HG03565 (cell line): ENCODE data around the gene TSSK6.

Experiments used
- ATAC-seq: cut with Tn5 transposase; IDR thresholded peaks from one replicate; pipeline ENCODE4 v1.9.1; 2021; ENCODE audit warnings: mild to moderate bottlenecking, moderate library complexity; ENCODE audit not compliant: unreplicated experiment

TSSK6 gene

DNA sequence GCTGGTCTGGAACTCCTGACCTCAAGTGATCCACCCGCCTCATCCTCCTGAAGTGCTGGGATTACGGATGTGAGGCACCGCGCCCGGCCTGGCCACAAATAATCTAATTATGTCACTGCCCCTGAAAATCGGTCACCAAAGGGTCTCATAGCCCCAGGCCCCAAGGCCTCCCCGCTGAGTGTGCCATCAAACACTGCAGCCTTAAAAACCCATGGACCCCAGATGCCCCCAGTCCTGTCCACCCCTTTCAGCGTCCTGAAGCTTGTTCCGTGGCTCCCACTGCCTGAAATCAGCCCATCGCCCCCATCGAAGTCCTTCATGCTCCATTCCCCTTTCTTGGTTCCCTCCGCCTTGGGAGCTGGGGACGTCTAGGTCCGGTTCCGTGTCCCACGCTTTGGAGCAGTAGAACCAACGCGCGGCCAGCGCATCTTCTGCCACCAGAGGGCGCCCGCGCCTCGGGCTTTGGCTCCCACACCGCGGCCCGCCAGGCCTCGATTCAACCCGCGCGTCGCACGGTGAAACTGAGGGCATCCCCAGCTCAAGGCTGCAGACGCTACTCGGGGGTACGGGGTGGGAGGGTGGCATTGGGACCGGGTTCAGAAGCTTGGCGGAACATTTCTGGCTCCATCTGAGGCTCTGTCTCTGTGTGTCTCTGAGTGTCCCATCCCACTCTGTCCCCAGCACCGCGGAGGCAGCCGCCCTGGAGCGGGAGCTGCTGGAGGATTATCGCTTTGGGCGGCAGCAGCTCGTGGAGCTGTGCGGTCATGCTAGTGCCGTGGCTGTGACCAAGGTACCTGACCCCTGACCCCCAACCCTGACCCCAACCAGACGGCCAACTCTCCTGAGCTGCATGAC is 16.8 kb upstream of the TSSK6 start:
- ATAC-seq: no peak

DNA sequence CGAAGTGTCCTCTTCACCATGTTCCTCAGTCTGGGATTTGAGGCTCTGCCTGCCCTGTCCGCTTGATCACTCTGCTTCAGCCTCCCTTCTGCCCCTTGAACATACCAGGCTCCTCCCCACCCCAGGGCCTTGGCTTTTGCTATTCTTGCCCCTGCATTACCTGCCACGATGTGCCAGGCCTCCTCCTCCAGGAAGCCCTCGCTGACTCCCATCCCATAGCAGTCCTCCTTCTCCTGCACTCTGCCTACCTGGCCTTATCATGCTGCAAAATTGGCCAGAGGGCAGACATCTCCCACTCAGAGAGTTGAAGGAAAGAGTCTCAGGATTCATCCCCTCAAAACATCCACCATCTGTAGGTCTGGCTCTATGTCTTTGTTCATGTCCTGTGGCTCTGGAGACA is 15.5 kb upstream of the TSSK6 start:
- no peak for ATAC-seq

DNA sequence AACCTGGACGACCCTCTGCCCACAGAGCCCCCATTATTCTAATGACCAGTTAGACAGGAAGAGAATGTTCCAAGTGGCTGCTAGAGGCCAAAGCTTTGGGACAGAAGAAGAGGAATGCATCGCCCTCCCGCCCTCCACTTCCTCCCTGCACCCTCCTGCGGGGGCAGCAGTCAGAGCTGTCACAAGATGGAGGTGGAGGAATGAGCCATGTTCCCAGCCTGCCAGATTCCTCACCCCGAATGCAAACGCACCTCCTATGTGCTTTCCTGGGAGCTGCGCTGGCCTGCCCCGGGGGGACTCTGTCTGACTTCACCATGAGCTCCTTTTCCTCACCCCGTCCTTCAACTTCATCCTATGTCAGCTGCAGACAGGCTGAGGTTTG is 15.1 kb upstream of the TSSK6 start:
- no peak for ATAC-seq

DNA sequence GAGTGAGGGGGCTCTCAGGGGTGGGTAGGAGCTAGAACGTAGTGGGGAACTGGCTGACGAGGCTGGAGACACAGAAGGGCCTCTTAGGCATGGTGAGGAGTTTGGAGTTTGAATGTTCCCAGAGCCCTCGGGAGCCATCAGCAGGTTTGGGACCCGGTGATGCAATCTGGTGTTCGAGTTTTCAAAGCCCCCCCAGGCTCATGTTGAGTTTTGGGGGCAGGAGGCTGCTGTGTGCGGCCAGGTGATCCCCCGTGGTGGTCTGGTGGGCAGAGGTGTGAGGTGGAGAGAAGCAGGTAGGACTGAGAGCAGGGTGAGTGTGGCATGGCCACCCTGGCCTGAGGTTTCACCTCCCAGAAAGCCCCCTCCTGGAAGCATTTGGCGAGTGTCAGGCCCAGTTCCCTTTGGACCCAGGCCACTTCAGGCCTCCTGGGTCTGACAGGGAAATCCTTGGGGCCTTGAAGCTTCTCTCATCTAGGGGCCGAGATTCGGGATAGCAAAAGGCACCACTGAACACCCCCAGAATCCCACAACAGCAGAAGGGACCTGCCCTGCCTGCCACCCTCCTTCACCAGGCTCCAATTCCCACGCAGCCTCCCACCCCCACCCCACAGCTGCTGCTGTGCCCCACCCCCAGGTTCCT is 14.6 kb upstream of the TSSK6 start:
- ATAC-seq: no peak

DNA sequence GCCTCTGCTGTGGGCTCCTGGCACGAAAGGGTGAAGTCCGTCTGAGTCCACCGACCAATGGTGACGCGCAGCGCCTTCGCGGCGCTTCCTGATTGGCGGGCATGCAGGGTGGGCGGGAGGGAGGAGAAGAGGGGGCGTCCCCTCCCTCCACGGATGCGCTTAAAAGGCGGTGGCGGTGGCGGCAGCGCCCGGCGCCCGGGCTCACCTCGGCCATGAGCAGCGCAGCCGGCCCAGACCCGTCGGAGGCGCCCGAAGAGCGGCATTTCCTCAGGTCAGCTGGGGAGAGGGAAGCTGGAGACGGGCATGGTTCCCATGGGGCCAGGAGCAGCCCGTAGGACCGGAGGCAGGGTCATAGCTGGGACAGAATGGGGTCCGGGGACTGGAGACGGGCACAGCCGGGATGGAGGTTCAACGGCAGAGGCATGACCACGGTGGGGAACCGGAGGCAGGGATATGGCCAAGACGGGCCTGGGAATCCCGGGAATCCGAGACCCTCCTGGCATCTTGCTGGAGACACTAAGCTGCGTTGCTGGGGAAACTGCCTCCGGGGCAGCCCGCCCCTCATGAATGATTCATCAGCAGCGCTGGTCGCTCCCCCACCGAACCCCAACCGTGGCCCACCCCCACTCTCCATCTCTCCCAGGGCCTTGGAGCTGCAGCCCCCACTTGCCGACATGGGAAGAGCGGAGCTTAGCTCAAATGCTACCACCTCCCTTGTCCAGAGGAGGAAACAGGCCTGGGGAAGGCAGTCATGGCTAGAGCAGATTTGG is 13.6 kb upstream of the TSSK6 start, which contains the start of gene YJEFN3:
Gene YJEFN3 (plus strand): TSS at position 191 of the 770 bp plus-strand sequence. CDS start 22 bp downstream, at position 213.
- ATAC-seq: no peak

DNA sequence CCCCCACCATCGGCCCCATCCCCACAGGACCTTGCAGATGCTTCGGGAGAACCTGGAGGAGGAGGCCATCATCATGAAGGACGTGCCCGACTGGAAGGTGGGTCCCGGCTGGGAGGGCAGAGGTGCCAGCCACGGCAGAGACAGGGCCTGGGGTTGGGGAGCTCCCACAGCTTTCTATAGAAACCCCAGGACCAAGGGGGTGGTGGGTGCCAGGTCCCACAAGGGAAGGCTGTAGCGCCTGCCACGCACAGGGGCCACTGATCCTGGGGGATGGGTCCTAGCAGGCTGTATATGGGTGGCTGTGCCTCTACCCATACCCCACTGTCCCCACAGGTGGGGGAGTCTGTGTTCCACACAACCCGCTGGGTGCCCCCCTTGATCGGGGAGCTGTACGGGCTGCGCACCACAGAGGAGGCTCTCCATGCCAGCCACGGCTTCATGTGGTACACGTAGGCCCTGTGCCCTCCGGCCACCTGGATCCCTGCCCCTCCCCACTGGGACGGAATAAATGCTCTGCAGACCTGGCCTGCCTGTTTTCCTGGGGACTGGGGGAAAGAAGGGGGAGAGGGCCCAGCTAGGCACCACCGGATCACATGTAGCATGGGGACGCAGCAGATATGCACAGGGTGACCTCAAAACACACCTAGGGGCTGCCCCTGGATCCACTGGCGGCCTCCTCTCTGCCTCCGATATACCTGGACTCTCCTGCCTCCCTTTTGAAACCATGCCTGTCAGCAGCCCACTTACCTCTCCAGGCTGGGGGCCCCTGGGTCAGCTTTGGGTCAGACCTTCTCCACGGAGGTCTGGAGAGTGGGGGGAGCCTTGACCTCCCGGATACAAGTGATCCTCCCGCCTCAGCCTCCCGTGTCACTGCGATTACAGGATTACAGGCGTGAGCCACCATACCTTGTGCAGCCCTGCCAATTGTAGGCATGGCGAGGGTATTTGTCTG is 12.6 kb upstream of the TSSK6 start:
- no peak for ATAC-seq

DNA sequence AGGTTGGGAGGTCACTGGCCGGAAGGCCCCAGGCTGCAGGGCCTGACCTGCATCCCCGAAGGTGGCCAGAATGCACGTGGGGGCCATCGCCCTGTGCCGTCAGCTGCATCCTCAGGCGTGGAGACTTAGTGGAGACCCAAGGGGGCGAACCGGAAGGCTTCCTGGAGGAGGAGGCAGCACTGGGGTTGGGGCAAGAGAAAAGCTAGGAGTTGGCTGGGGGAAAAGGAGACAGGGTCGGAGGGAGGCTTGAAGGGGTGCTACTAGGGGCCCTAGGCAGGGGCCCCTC is 12.0 kb upstream of the TSSK6 start:
- ATAC-seq: no peak

DNA sequence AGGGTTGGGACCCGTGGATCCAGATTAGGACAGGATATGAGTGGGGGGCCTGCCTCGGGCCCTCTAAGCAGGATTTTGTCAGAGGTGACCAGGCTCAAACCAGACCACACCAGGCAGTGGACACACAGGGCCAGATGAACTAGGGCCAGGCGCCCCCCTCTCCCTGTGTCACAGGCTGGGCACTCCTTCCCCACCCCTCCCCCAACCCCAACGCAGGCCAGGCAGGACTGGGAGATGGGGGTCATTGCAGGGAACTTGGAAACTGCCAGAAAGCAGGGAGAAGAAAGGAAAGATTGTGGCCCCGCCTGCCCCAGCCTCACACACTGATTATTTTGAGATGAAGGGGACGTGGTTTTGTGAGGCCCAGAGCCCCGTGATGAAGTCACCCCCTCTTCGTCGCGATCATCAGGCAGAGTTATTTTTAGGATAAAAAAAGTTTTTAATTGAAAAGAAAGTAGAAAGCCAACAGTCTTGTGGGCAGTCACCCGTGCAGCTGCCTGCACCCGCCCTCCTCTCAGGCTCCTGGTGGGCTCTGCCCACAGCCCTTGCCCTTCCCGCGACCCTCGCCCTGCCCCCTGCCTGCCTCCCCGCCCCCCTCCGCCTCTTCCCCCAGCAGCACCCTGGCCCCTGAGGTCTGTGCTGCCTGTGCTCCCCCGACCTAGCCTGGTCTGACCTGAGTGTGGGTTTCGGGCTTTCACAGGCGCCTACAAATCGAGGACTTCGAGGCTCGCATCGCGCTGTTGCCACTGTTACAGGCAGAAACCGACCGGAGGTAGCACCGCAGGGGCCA is 11.4 kb upstream of the TSSK6 start:
- ATAC-seq: no peak

DNA sequence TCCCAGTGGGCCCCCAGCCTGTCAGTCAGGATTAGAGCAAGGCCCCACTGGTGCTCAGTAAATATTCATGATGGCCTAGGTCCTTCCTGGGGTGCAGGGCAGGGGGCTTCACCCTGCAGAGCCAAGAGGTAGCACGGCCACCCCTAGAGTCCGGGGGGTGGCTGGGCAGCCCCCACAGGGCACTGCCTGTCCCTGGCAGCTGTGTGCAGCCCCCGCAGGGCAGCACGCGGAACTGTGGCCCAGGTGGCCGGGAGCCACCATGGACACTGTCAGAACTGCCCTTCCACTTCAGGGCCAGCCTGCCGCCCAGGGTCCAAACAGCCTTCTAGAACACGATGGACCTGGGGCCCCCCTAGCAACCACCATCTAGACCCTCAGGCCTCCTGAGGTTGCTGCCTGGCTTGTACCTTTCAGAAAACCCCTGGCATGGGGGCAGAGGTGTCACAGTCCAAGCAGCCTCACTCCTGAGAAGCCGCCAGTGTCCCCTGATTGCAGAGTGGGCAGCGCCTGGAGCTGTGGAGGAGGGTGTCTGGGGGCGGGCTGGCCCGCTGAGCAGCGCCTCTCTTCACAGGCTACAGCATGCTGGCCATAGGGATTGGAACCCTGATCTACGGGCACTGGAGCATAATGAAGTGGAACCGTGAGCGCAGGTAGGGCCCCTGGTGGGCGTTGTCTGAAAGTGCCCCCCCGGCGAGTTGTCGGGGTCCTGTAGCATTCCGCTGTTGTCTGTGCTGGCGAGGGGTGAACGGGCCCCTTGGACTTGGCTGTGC is 10.4 kb upstream of the TSSK6 start:
- no peak for ATAC-seq

DNA sequence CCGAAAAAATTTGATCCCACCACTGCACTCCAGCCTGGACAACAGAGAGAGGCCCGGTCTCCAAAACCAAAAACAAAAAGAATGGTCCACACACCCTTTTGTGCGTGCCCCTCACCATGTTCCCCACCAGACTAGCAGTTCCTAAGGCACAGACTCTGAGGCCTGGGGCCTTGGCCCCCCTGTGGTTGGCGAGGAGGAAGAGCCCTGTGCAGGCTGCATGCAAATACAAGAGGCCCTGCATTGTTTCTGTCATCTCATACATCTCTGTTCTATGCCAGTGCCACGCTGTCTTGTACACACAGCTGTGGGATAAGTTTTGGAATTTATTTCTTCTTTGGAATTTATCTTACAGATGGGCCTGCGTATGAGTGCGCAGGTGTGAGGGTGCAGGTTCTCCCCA is 8.7 kb upstream of the TSSK6 start:
- ATAC-seq: no peak

DNA sequence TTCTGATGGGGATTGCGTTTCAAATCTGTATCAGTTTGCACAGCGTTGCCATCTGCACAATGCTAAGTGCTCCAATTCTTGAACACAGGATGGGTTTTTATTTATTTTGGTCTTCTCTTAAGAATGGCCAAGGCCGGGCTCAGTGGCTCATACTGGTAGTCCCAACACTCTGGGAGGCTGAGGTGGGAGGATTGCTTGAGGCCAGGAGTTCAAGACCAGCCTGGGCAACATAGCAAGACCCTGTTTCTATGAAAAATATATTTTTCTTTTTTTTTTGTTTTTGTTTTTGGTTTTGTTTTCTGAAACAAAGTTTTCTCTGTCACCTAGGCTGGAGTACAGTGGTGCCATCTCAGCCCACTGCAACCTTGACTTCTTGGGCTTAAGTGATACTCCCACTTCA is 7.8 kb upstream of the TSSK6 start:
- no peak for ATAC-seq

DNA sequence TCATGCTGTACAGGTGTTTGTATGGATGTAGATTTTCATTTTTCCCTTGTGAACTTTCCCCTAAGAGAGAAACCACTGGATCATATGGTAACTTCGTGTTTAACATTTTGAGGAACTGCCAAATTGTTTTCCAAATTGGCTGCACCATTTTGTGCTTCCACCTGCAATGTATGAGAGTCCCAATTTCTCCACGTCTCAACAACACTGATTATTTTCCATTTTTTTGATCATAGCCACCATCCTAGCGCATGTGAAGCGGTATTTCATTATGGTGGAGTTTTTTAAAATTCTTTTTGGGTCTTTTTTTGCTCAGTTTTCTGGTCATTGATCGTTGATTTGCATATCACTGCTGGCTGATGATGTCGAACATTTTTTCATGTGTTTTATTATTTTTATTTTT is 5.6 kb upstream of the TSSK6 start:
- no peak for ATAC-seq

DNA sequence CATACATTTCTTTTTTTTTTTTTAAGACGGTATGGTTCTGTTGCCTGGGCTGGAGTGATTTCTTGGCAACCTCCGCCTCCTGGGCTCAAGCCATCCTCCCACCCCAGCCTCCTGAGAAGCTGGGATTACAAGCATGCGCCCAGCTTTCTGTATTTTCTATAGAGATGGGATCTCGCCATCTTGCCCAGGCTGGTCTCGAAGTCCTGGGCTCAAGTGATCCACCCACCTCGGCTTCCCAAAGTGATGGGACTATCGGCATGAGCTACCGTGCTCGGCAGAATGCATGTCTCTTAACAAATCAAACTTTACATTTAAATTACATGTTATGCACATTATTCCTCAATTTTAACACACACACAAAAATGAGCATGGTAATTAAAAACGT is 1.9 kb upstream of the TSSK6 start:
- ATAC-seq: no peak

DNA sequence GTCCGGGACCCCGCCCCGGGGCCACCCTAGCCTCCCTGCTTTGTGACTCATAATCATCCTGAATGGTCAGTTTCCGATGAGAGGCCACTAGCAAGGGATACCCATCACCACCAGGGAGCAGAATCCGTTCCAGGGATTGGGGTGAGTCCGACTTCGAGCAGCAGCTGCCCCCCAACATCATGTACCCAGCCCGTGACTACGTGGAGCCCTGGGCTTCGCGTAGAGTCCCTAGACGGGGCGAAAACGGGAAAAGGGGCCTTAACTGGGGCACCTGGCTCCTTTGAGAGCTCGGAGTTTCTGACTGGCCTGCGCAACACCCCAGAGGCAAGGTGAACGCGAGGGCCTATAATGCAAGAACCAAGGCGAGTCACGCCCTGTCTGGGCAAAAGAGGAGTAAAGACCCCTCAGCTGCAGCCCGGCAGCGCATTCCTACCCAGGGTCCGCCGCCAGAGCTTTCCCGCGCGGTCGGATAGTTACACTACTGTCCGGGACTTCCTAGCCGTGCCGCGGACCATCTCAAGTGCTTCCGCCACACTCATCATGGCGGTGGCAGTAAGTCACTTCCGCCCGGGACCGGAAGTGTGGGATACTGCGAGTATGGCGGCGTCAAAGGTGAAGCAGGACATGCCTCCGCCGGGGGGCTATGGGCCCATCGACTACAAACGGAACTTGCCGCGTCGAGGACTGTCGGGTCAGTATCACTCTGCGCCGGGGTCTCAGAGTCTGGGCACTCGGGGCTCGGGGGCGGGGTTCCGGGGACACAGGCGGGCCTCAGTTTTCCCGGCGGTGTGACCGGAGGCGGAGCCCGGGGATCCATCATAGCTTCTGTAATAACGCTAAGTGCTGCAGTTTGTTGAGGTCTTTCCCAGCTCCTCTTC is 533 bp upstream of the TSSK6 start, which contains the start of gene NDUFA13:
Gene NDUFA13 (plus strand): TSS at position 584 of the 878 bp plus-strand sequence. CDS start 14 bp downstream, at position 598.
- ATAC-seq: peak; percentile 95

DNA sequence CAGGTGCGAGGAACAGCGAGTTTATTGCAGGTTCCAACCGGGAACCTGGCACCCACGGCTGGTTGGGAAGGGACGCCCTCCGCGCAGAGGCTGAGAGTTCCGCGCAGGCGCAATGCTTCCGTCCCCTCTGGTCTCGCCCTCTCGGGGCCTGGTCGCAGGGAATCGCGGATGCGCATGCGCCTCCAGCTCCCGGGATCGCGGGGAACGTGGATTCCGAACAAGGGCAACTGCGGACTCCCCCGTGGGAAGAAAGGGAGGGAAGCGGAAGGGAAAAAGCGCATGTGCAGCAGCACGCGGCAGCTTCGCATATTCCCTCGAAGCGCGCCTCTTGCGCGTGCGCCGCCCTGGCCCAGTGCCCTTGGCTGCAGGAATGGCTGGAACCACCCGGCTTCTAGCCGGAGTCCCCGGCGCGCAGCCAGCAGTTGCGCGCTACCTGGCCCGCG is 1.1 kb downstream of the TSSK6 start:
- no peak for ATAC-seq

DNA sequence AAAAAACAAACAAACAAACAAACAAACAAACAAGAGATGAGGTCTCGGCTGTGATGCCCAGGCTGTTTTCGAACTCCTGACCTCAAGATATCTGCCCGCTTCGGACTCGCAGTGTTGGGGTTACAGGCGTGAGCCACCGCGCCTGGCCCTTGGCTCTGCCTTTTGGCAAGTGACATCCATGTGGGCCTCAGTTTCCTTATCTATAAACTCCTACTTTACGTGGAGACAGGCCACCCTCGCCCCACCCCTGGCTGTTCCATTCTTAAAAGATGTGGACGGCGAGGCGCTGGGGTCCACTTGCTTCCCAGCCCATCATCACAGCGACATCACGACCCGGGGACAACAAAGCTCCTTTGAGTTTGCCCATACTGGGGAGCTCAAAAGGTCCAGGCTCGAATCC is 1.7 kb downstream of the TSSK6 start:
- ATAC-seq: no peak

DNA sequence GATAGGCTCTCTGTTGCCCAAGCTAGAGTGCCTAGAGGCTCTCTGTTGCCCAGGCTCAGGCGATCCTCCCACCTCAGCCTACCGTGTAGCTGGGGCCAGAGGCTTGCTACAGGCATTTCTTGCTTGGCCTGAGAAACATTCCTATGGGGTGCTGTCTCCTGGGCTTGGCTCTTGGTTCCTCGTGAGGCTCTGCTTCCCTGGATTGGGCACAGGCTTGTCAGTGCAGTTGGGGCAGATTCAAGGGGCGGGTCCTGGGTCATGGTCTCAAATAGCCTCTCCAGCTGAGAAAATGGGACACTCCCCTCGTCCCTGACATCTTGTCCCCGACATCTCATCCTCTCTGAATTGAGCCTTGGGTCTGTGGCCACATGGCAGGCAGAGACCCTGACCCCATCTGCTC is 4.9 kb downstream of the TSSK6 start:
- ATAC-seq: no peak

DNA sequence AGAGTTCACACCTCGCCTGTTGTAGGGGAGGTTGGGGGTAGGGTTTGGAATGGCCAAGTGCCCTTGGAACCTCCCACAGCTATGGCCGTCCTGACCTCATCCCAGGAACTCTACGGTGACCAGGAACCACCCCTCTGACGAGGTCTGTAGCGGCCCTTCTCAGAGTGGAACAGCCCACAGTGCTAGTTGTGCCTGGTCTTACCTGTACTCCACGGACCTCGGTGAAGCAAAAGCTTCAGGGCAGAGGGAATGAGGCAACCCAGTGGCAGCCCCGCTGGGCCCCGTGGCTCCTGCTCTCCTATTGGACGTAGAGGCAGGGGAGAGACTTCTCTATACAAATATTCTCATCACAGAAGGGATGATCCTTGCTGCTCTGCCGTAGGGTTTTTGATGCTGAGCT is 7.1 kb downstream of the TSSK6 start:
- ATAC-seq: no peak
